ENCODE measurements around the gene RAB20. TPM values are rescaled to one million over a fixed set of nuclear protein-coding genes. Genes with fewer than 3 reads are reported as not detected.

RAB20 gene
- total RNA-seq, 6 experiments from 2014 or later, result 12.5 to 47.2 (median 36.3) TPM

DNA sequence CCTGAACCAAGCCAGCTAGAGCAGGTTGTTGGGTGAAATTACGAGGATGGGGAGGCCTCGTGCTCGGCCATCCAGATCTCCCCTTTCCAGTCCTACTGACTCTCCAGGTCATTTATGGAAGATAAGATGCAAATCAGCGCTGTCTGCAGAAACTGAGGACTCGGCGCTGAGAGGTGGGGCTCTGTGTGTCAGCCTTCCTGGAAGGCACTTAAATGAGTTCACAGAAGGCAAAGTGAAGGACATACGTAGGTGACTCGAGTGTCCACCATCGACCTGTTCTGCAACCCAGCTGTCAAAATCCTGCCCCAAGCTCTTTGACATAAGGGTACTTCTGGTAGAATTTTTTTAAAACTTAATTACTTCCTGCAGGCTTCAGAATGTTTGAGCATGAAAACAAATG is 86.4 kb downstream of the RAB20 start:
- Histone ChIP-seq H3K27me3 (no peaks in the 10 kb centered on the region), H3K9me3 (no peaks in the 10 kb centered on the region), H3K4me3 (no peak overlapping the region), H3K36me3 (no peaks in the 10 kb centered on the region), H3K4me1 (no peaks in the 10 kb centered on the region), H3K27ac (no peak overlapping the region)
- TF ChIP-seq POLR2A (IDR thresholded peaks at IDR 0.05) (no peak), CTCF (IDR thresholded peaks at IDR 0.05) (no peak)
- DNase-seq (no peak), ATAC-seq (no peak)
- 72% methylated on average over 7 of the region's 9 CpGs for WGBS (ENCODE audit: insufficient coverage, low coverage, low lambda C conversion rate, missing lambda C conversion rate)
- intact Hi-C loops (cut with DNase I), result no loop called here

GRCh38 chr13:110474713-110475112 is 86.8 kb downstream of the RAB20 start:
- intact Hi-C loops (cut with DNase I), result no loop called here
- WGBS (ENCODE audit: insufficient coverage, low coverage, low lambda C conversion rate, missing lambda C conversion rate), result 84% methylated on average over 19 of the region's 21 CpGs
- ATAC-seq (no peak), DNase-seq (no peak)
- H3K27me3 ChIP-seq, result no peaks in the 10 kb centered on the region
- no peaks in the 10 kb centered on the region for H3K9me3 ChIP-seq
- TF ChIP-seq POLR2A (IDR thresholded peaks at IDR 0.05) (no peak), CTCF (IDR thresholded peaks at IDR 0.05) (no peak)
- no peaks in the 10 kb centered on the region for H3K36me3 ChIP-seq
- H3K4me1 ChIP-seq, result no peaks in the 10 kb centered on the region
- H3K27ac ChIP-seq, result no peak overlapping the region
- H3K4me3 ChIP-seq, result no peak overlapping the region

Other genes with a start within 250 kb of the RAB20 start
- gene NAXD, start 53.8 kb upstream of the RAB20 start, total RNA-seq, result 10 to 100 TPM; 24.2 to 41.9 (median 29.9) TPM
- 10 to 100 TPM; 22.0 to 53.2 (median 27.3) TPM for gene CARS2, start 144.4 kb upstream of the RAB20 start, total RNA-seq
- gene ING1, start 152.0 kb upstream of the RAB20 start, total RNA-seq, result 10 to 100 TPM in 3 of 6 experiments, 1 to 10 TPM in 3; 3.8 to 12.0 (median 8.8) TPM